ENCODE measurements around the gene HSBP1.

- TF ChIP-seq PPARA (CRISPR knock-in tag; IDR thresholded peaks at IDR 0.05; ENCODE audit: borderline replicate concordance) (no peak), ZFP3 (CRISPR knock-in tag; IDR thresholded peaks at IDR 0.05) (no peak)
Observed at GRCh38 chr16:83840060-83840617, 32.4 kb downstream of the HSBP1 start.

All from SK-N-SH treated with all-trans-retinoic acid at 6 μM for 48 hours (cell line).